ENCODE results near the gene KRT73. TPM values are rescaled to one million over a fixed set of nuclear protein-coding genes. Genes with fewer than 3 reads are reported as not detected.

KRT73 gene
- total and polyA plus RNA-seq, 9 of the 15 experiments (the other 6 are each of a cell fraction or from before 2014, with no cell fraction given): 0.09 to 0.18 (median 0.13) TPM; not detected in 5

DNA sequence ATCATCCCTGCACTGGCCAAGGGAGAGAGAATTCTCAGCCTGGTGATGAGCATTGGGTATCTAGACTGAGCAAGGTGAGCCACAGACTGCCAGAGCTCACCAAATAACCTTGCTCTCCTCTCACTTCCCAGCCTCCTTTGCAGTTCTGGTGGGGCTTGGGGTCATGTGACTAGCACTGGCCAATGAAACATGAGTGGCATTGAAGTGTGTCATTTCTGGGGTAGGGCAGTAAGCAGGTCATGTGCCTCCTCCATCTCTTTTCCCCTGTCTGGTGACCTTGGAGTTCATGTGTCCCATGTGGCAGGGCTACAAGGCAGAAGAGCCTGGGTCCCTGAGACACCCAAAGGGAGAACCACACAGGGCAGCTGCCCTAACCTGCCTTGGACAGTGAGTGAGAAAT lies 13.5 kb downstream of the KRT73 start (continued):
- TF ChIP-seq ZNF395 (CRISPR knock-in tag; IDR thresholded peaks at IDR 0.05): 0 out of 2 replicates have a peak, but pooled peaks have one; percentile 65
- peak; percentile 43 for TF ChIP-seq FOS (IDR thresholded peaks at IDR 0.05; ENCODE audit: extremely low read depth, insufficient read length)
- no peak for TF ChIP-seq RBBP5 (IDR thresholded peaks at IDR 0.05; ENCODE audit: borderline replicate concordance, insufficient read depth, low read length, poor library complexity, severe bottlenecking)
- no peak for TF ChIP-seq MYBL2 (IDR thresholded peaks at IDR 0.05; ENCODE audit: low read depth)
- no peak for TF ChIP-seq MYBL2 (CRISPR knock-in tag; IDR thresholded peaks at IDR 0.05; ENCODE audit: borderline replicate concordance)
- peak; percentile 88 for TF ChIP-seq TOE1 (IDR thresholded peaks at IDR 0.05; ENCODE audit: borderline replicate concordance)
- no peak for TF ChIP-seq TOE1 (CRISPR knock-in tag; IDR thresholded peaks at IDR 0.05; ENCODE audit: borderline replicate concordance, low read depth)
- no peak for TF ChIP-seq NFATC3 (IDR thresholded peaks at IDR 0.05)
- 0 out of 2 replicates have a peak, but pooled peaks have one; percentile 38 for TF ChIP-seq HDAC8 (tag; IDR thresholded peaks at IDR 0.05)
- no peak for TF ChIP-seq TRIM25 (IDR thresholded peaks at IDR 0.05; ENCODE audit: borderline replicate concordance)
- TF ChIP-seq L3MBTL2 (IDR thresholded peaks at IDR 0.05): peak; percentile 46; the same call in 1 of the 2 replicates
- TF ChIP-seq ZNF347 (CRISPR knock-in tag; IDR thresholded peaks at IDR 0.05; ENCODE audit: low read depth): no peak
- TF ChIP-seq, protein P1, sequence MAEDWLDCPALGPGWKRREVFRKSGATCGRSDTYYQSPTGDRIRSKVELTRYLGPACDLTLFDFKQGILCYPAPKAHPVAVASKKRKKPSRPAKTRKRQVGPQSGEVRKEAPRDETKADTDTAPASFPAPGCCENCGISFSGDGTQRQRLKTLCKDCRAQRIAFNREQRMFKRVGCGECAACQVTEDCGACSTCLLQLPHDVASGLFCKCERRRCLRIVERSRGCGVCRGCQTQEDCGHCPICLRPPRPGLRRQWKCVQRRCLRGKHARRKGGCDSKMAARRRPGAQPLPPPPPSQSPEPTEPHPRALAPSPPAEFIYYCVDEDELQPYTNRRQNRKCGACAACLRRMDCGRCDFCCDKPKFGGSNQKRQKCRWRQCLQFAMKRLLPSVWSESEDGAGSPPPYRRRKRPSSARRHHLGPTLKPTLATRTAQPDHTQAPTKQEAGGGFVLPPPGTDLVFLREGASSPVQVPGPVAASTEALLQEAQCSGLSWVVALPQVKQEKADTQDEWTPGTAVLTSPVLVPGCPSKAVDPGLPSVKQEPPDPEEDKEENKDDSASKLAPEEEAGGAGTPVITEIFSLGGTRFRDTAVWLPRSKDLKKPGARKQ (CRISPR knock-in tag; IDR thresholded peaks at IDR 0.05): no peak
- no peak for TF ChIP-seq ZNF586 (CRISPR knock-in tag; conservative IDR thresholded peaks at IDR 0.05)
- peak; percentile 87 for TF ChIP-seq USF2 (CRISPR knock-in tag; IDR thresholded peaks at IDR 0.05)
- 0 out of 2 replicates have a peak, but pooled peaks have one; percentile 8 for TF ChIP-seq SMAD4 (CRISPR knock-in tag; conservative IDR thresholded peaks at IDR 0.05)
- peak; percentile 94 for TF ChIP-seq TFE3 (CRISPR knock-in tag; IDR thresholded peaks at IDR 0.05)
- no peak for TF ChIP-seq U2AF1 (optimal IDR thresholded peaks at IDR 0.05; ENCODE audit: low read depth, low read length)
- TF ChIP-seq WHSC1 (IDR thresholded peaks at IDR 0.05; ENCODE audit: low read length): no peak
